LNCaP clone FGC (cell line): ENCODE measurements around the gene KIF1A.

Experiments used
- DNase-seq: peaks from one replicate; pipeline ENCODE4 v3.0.0-alpha.2; 2011; ENCODE audit warnings: low read depth
- H3K4me3 ChIP-seq: 2 replicates; pipeline ENCODE4 v1.5.1; 2011; ENCODE audit warnings: mild to moderate bottlenecking, low read depth, low read length, control low read depth
- TF ChIP-seq, protein P1 (sequence below): IDR thresholded peaks from 2 replicates; pipeline ENCODE4 v1.5.1; 2012; ENCODE audit warnings: mild to moderate bottlenecking; ENCODE audit not compliant: control insufficient read depth, insufficient read depth; ENCODE audit errors: extremely low read depth

KIF1A gene

DNA sequence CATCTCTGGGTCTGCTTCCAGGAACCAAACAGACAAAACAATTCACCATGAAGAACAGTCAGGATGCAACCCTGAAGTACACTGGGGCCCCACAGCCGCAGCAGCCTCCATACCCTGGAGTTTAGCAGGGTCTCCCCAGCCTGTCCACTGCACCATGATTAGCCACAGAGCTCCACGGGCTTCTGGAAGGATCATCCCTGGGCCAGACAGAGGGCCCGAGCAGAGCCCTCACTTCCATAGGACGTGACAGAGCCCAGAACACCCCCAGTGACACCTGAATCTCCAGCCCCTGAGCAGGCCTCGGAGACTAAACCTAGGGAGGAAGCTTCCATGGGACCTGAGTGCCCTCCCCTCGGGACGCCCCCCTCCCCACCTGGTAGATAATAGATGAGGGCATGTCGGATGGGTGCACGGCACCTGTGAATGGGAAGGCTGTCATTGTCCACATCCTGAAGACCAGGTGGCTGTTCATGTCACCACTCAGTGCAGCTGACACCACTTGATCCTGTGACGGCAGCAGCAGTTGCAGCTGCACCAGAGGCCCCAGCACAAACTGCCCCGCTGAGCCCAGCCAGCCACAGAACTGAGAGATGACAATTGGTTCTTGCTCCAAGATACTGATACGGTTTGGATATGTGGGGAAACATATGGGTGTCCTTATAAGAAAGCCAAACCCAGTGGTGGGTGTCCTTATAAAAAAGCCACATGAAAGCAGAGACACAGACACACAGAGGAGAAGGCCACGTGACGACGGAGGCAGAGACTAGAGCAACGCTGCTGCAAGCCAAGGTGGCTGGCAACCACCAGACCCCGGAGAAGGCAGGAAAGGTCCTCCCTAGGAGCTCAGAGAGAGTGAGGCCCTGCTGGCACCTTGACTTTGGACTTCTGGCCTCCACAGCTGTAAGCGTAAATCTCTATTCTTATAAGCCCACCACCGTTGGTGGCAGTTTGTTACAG is 23.2 kb downstream of the KIF1A start:
- no peak overlapping the region for H3K4me3 ChIP-seq
- DNase-seq: no peak
- TF ChIP-seq, protein P1, sequence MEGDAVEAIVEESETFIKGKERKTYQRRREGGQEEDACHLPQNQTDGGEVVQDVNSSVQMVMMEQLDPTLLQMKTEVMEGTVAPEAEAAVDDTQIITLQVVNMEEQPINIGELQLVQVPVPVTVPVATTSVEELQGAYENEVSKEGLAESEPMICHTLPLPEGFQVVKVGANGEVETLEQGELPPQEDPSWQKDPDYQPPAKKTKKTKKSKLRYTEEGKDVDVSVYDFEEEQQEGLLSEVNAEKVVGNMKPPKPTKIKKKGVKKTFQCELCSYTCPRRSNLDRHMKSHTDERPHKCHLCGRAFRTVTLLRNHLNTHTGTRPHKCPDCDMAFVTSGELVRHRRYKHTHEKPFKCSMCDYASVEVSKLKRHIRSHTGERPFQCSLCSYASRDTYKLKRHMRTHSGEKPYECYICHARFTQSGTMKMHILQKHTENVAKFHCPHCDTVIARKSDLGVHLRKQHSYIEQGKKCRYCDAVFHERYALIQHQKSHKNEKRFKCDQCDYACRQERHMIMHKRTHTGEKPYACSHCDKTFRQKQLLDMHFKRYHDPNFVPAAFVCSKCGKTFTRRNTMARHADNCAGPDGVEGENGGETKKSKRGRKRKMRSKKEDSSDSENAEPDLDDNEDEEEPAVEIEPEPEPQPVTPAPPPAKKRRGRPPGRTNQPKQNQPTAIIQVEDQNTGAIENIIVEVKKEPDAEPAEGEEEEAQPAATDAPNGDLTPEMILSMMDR: no peak

DNA sequence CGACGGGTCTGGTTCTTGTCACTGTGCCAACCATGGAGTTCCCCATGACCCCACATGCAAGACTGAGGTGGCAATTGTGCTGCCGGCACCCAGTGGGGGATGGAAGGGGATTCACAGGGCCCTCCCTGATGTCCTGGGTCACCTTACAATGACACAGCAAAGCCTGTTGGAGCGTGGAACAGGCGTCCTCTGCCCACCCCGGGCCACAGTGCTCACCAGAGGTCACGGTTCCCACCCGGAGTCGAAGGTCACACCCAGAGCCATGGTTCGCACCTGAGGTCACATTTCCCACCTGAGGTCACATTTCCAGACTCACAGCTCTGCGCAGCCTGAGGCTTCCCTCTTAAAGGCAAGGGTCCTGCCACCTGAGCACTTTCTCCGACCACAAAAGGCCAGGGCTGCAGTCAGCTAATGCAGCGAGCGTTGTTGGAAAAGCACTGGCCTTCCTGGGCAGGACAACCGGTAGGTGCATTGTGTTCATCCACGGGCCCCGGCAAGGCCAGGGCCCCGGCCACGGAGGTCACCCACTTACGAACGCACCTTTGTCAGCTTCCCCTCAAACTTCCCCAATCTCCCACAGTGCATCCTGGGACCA is 24.0 kb downstream of the KIF1A start:
- no peak overlapping the region for H3K4me3 ChIP-seq
- DNase-seq: no peak
- TF ChIP-seq, protein P1: no peak

DNA sequence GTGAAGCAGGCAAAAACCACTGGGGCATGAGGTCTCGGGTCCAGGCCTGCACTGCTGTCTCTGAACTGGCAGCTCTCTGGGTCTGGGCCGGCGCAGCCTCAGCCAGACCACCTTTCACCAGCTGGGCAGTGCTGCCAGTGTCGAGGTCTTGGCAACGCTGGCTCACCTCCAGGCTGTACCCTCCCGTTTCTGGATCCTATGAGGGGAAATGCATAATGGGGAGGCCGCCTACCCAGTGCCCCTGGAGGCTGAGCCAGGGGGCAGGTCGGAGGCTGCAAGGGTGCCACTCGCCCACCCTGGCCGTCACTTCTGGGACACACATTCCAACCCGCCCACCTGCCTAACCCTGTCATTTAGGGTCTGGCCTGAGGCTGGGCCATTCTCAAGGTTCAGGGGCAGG is 24.6 kb downstream of the KIF1A start:
- no peak for DNase-seq
- TF ChIP-seq, protein P1: no peak
- no peak overlapping the region for H3K4me3 ChIP-seq

DNA sequence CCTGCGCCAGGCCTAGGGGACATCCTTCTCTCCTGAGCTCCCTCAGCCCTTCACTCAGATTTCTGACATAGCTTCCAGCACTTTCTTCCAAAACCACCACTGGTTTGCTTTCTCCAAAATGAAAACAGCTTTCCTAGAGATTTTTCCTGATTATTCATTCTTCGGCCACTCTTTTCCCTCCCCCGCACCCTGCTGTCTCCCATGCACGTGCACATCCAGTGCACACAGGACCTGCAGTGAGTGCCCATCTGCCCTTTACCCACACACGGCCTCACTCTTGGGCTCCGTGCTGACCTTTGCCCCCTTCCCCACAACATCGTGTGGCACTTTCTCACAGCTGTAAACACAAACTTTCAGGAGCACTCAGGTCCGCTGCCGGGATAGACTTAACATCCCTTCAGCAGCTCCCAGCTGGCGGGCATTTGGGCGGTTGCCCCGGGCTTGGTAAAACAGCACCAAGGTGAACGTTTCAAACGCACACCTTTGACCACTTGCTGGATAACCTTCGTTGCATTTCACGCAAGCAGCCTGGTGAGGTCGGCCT is 25.8 kb downstream of the KIF1A start:
- DNase-seq: no peak
- TF ChIP-seq, protein P1: no peak
- no peak overlapping the region for H3K4me3 ChIP-seq

DNA sequence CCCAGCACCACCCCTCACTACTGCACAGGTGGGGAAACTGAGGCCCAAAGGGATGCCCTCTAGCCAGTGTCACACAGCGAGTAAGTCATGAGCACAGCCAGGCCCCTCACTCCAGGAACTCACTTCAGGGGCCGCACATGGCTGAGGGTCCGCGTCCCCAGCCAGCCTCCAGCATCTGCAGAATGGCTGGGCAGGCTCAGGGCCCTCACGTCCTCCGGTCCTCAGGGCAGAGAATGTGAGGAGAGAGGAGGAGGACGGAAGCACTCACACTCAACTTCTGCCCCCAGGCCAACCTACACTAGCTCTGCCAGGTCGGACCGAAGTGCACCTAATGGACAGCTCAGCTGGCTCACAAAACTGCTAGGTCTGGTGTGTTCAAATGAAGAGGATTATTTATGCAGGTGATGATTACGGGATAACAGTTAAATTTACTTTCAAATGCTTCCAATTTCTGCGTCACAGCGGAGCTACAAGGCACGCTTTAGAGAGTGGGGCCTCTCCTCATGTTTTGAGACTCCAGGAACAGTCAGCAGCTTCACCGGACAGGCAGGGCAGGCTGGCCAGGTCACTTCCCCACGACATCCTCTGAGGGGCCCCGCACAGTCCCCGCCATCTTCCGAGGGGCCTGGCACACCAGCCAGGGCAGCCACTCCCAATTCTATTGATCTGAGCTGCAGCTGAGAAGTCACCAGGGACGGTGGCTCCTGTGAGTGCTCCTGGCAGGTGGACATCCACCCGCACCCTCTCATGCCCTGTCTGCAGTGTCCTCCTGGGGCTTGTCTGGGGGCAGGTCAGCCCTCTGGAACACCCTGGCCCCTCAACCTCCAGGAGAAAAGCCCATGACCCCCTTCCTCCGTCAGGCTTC is 26.5 kb downstream of the KIF1A start:
- TF ChIP-seq, protein P1: no peak
- H3K4me3 ChIP-seq: no peak overlapping the region
- no peak for DNase-seq

DNA sequence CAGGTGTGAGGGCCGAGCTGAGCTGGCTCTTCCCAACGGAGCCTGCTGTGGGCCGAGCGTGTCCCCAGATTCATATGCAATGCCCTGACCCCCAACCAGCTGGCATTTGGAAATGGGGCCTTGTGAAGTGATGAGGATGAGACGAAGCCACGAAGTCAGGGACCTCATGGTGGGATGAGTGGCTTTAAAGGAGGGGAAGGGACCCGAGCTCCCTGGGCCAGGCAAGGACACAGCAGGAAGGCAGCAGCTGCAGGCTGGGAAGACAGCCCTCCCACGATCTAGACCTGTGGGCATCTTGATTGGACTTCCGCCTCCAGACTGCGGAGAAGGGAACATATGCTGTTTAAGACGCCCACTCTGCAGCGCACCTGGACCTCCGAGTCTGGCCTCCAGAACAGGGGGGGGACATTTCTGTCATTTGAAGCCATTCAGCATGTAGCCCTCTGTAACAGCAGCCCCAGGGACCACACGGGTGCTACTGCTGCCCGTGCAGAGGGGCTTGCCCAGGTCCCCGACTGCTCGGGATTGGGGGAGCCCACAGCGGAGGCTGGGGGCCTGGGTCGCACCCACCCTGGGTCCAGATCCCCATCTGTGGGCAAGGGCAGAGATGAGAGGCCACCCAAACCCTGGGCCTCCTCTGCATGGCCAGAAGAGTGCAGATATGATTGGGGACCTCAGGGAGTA is 27.2 kb downstream of the KIF1A start:
- TF ChIP-seq, protein P1: no peak
- DNase-seq: no peak
- no peak overlapping the region for H3K4me3 ChIP-seq
